ENCODE measurements around the gene CMTM3. TPM values are rescaled to one million over a fixed set of nuclear protein-coding genes. Genes with fewer than 3 reads are reported as not detected.

CMTM3 gene
- total RNA-seq, 2 experiments from 2014 or later: 53.7 to 59.7 TPM

GRCh38 chr16:66639091-66639885 is 34.8 kb downstream of the CMTM3 start:
- DNase-seq (no peak), ATAC-seq (no peak)
- H3K4me1 Mint-ChIP-seq: no peaks in the 10 kb centered on the region
- POLR2A ChIA-PET: no interaction called here
- no peak overlapping the region for H3K27ac Mint-ChIP-seq
- CTCF ChIA-PET: interaction anchor here (0.6 to 2.9 kb wide), 3 partner anchors 12 to 603 kb away, joined by 4 to 11 read pairs (median 5); no protein-coding TSS in a partner anchor
- H3K9me3 Mint-ChIP-seq (ENCODE audit: low read depth): no peaks in the 10 kb centered on the region
- no peaks in the 10 kb centered on the region for H3K27me3 Mint-ChIP-seq
- no peak overlapping the region for H3K4me3 Mint-ChIP-seq
- H3K36me3 Mint-ChIP-seq (ENCODE audit: low read depth): no peaks in the 10 kb centered on the region
- intact Hi-C loops (cut with DNase I, micrococcal nuclease): no loop called here

GRCh38 chr16:66640724-66641314 is 36.3 kb downstream of the CMTM3 start:
- H3K4me1 Mint-ChIP-seq: no peaks in the 10 kb centered on the region
- H3K9me3 Mint-ChIP-seq (ENCODE audit: low read depth): no peaks in the 10 kb centered on the region
- H3K27me3 Mint-ChIP-seq: no peaks in the 10 kb centered on the region
- ChIA-PET POLR2A (no interaction called here), CTCF (interaction anchor here (2.9 kb wide), 1 partner anchor 10 kb away, joined by 11 read pairs; no protein-coding TSS in a partner anchor)
- intact Hi-C loops (cut with DNase I, micrococcal nuclease): no loop called here
- no peak overlapping the region for H3K4me3 Mint-ChIP-seq
- no peaks in the 10 kb centered on the region for H3K36me3 Mint-ChIP-seq (ENCODE audit: low read depth)
- no peak for ATAC-seq
- DNase-seq: no peak
- H3K27ac Mint-ChIP-seq: no peak overlapping the region

- POLR2A ChIA-PET: no interaction called here
- Mint-ChIP-seq H3K4me3 (no peak overlapping the region), H3K27me3 (no peaks in the 10 kb centered on the region), H3K4me1 (no peaks in the 10 kb centered on the region), H3K27ac (no peak overlapping the region), H3K36me3 (ENCODE audit: low read depth) (no peaks in the 10 kb centered on the region), H3K9me3 (ENCODE audit: low read depth) (no peaks in the 10 kb centered on the region)
- intact Hi-C loops (cut with DNase I, micrococcal nuclease): no loop called here
- DNase-seq (no peak), ATAC-seq (no peak)
- CTCF ChIA-PET: interaction anchor here (2.9 kb wide), 1 partner anchor 9 kb away, joined by 11 read pairs; no protein-coding TSS in a partner anchor
These were observed 36.9 kb downstream of the CMTM3 start for GRCh38 chr16:66641387-66641786.

- Mint-ChIP-seq H3K27ac (no peak overlapping the region), H3K4me1 (peaks cover 10% of the 10 kb centered on the region), H3K27me3 (no peaks in the 10 kb centered on the region), H3K36me3 (ENCODE audit: low read depth) (no peaks in the 10 kb centered on the region), H3K4me3 (no peak overlapping the region), H3K9me3 (ENCODE audit: low read depth) (no peaks in the 10 kb centered on the region)
- ATAC-seq (no peak), DNase-seq (no peak)
- POLR2A ChIA-PET: no interaction called here
- intact Hi-C loops (cut with DNase I, micrococcal nuclease): no loop called here
- CTCF ChIA-PET: interaction anchor here (1.0 to 1.5 kb wide), 3 partner anchors 13 to 15 kb away, joined by 3 read pairs; no protein-coding TSS in a partner anchor
These were observed 43.4 kb downstream of the CMTM3 start for GRCh38 chr16:66647866-66648265.

- no peaks in the 10 kb centered on the region for H3K9me3 Mint-ChIP-seq (ENCODE audit: low read depth)
- ChIA-PET CTCF (interaction anchor here (0.8 to 1.5 kb wide), 4 partner anchors 9 to 270 kb away, joined by 3 read pairs; no protein-coding TSS in a partner anchor), POLR2A (no interaction called here)
- DNase-seq (no peak), ATAC-seq (no peak)
- H3K27ac Mint-ChIP-seq: no peak overlapping the region
- no peaks in the 10 kb centered on the region for H3K27me3 Mint-ChIP-seq
- H3K36me3 Mint-ChIP-seq (ENCODE audit: low read depth): no peaks in the 10 kb centered on the region
- peaks cover 10% of the 10 kb centered on the region for H3K4me1 Mint-ChIP-seq
- intact Hi-C loops (cut with DNase I, micrococcal nuclease): no loop called here
- H3K4me3 Mint-ChIP-seq: no peak overlapping the region
These were observed 44.7 kb downstream of the CMTM3 start for GRCh38 chr16:66649167-66649566.

GRCh38 chr16:66649636-66650205 is 45.2 kb downstream of the CMTM3 start:
- Mint-ChIP-seq H3K4me1 (peaks cover 10% of the 10 kb centered on the region), H3K27ac (no peak overlapping the region), H3K27me3 (no peaks in the 10 kb centered on the region), H3K9me3 (ENCODE audit: low read depth) (no peaks in the 10 kb centered on the region), H3K4me3 (no peak overlapping the region), H3K36me3 (ENCODE audit: low read depth) (no peaks in the 10 kb centered on the region)
- no peak for DNase-seq
- no peak for ATAC-seq
- CTCF ChIA-PET: interaction anchor here (0.8 to 2.6 kb wide), 6 partner anchors 9 to 102 kb away, joined by 3 to 25 read pairs (median 11); partner anchors contain the start of gene DYNC1LI2
- intact Hi-C loops (cut with DNase I, micrococcal nuclease): loop anchor here (2.0 to 5.0 kb wide), 2 partner anchors 41 to 242 kb away; no protein-coding TSS in a partner anchor
- POLR2A ChIA-PET: no interaction called here

- Mint-ChIP-seq H3K27me3 (no peaks in the 10 kb centered on the region), H3K27ac (peak overlapping the region; percentile 26), H3K4me1 (peaks cover 10% of the 10 kb centered on the region), H3K9me3 (ENCODE audit: low read depth) (no peaks in the 10 kb centered on the region), H3K4me3 (peak overlapping the region; percentile 18), H3K36me3 (ENCODE audit: low read depth) (no peaks in the 10 kb centered on the region)
- DNase-seq (peak; percentile 89), ATAC-seq (peak; percentile 100)
- CTCF ChIA-PET: interaction anchor here (0.5 to 4.1 kb wide), 38 partner anchors 8 to 276 kb away, joined by 3 to 47 read pairs (median 5); partner anchors contain the start of gene DYNC1LI2
- intact Hi-C loops (cut with DNase I, micrococcal nuclease): loop anchor here (1.0 to 5.0 kb wide), 4 partner anchors 42 to 244 kb away; partner anchors contain the start of gene CMTM4 (in 1 of the 2)
- POLR2A ChIA-PET: no interaction called here
These were observed 46.4 kb downstream of the CMTM3 start for GRCh38 chr16:66650707-66651473.

GRCh38 chr16:66651474-66651765 is 46.9 kb downstream of the CMTM3 start:
- DNase-seq: no peak
- intact Hi-C loops (cut with DNase I, micrococcal nuclease): loop anchor here (1.0 to 5.0 kb wide), 4 partner anchors 43 to 244 kb away; partner anchors contain the start of gene CMTM4 (in 1 of the 2)
- H3K27ac Mint-ChIP-seq: no peak overlapping the region
- no peaks in the 10 kb centered on the region for H3K36me3 Mint-ChIP-seq (ENCODE audit: low read depth)
- H3K27me3 Mint-ChIP-seq: no peaks in the 10 kb centered on the region
- no peaks in the 10 kb centered on the region for H3K9me3 Mint-ChIP-seq (ENCODE audit: low read depth)
- ChIA-PET CTCF (interaction anchor here (0.5 to 4.1 kb wide), 32 partner anchors 10 to 258 kb away, joined by 3 to 47 read pairs (median 6); partner anchors contain the start of genes CKLF and DYNC1LI2), POLR2A (no interaction called here)
- peaks cover 10% of the 10 kb centered on the region for H3K4me1 Mint-ChIP-seq
- no peak for ATAC-seq
- H3K4me3 Mint-ChIP-seq: no peak overlapping the region

- peaks cover 10% of the 10 kb centered on the region for H3K4me1 Mint-ChIP-seq
- peaks cover 2% of the 10 kb centered on the region for H3K27me3 Mint-ChIP-seq
- DNase-seq: no peak
- POLR2A ChIA-PET: no interaction called here
- H3K36me3 Mint-ChIP-seq (ENCODE audit: low read depth): no peaks in the 10 kb centered on the region
- no peaks in the 10 kb centered on the region for H3K9me3 Mint-ChIP-seq (ENCODE audit: low read depth)
- no peak for ATAC-seq
- intact Hi-C loops (cut with DNase I, micrococcal nuclease): loop anchor here (1.0 to 5.0 kb wide), 4 partner anchors 43 to 245 kb away; partner anchors contain the start of gene CMTM4 (in 1 of the 2)
- H3K27ac Mint-ChIP-seq: no peak overlapping the region
- H3K4me3 Mint-ChIP-seq: no peak overlapping the region
- CTCF ChIA-PET: interaction anchor here (0.8 to 4.1 kb wide), 19 partner anchors 9 to 246 kb away, joined by 3 to 47 read pairs (median 7); partner anchors contain the start of genes CKLF and DYNC1LI2
These were observed 47.5 kb downstream of the CMTM3 start for GRCh38 chr16:66651965-66652364.

- Mint-ChIP-seq H3K9me3 (ENCODE audit: low read depth) (no peaks in the 10 kb centered on the region), H3K4me3 (no peak overlapping the region), H3K27me3 (peaks cover 2% of the 10 kb centered on the region), H3K27ac (no peak overlapping the region), H3K36me3 (ENCODE audit: low read depth) (no peaks in the 10 kb centered on the region), H3K4me1 (peaks cover 10% of the 10 kb centered on the region)
- no peak for ATAC-seq
- POLR2A ChIA-PET: interaction anchor here (0.6 kb wide), 1 partner anchor 120 kb away, joined by 4 read pairs; no protein-coding TSS in a partner anchor
- CTCF ChIA-PET: interaction anchor here (1.1 to 4.1 kb wide), 2 partner anchors 8 to 91 kb away, joined by 4 to 47 read pairs; no protein-coding TSS in a partner anchor
- no peak for DNase-seq
- intact Hi-C loops (cut with DNase I, micrococcal nuclease): loop anchor here in 1 of 2 experiments (5.0 kb wide), 1 partner anchor 246 kb away; no protein-coding TSS in a partner anchor
These were observed 48.3 kb downstream of the CMTM3 start for GRCh38 chr16:66652661-66653360.

All from activated CD4-positive, alpha-beta T cell treated with anti-CD3 and anti-CD28 coated beads for 36 hours (primary cell).